Mesenchymal stem cell (in vitro differentiated cells and primary cell): ENCODE measurements around the gene FRAS1.

Experiments
- DNase-seq: peaks from one replicate; pipeline ENCODE4 v3.0.0-alpha.2; 2013
- H2AFZ ChIP-seq: one replicate; pipeline ENCODE4 v1.6.1; 2013; ENCODE audit warnings: low read depth, mild to moderate bottlenecking, control low read depth, inconsistent platforms, low read length, moderate library complexity
- H2AK5ac ChIP-seq: 2 replicates; pipeline ENCODE4 v1.6.1; 2013; ENCODE audit warnings: low read length, moderate library complexity, mild to moderate bottlenecking, inconsistent platforms; ENCODE audit not compliant: severe bottlenecking
- H2BK120ac ChIP-seq: one replicate; pipeline ENCODE4 v1.6.1; 2013; ENCODE audit warnings: low read depth, mild to moderate bottlenecking, inconsistent platforms, low read length, moderate library complexity
- H2BK12ac ChIP-seq, 2 experiments: one replicate each; pipeline ENCODE4 v1.6.1; 2013; ENCODE audit warnings: inconsistent platforms in 2 of 2, low read length in 2 of 2, mild to moderate bottlenecking in 2 of 2, moderate library complexity in 2 of 2, control low read depth in 1 of 2
- H2BK15ac ChIP-seq: one replicate; pipeline ENCODE4 v1.6.1; 2013; ENCODE audit warnings: mild to moderate bottlenecking, low read depth, inconsistent platforms; ENCODE audit not compliant: poor library complexity, severe bottlenecking
- H2BK5ac ChIP-seq: 2 replicates; pipeline ENCODE4 v1.6.1; 2013; ENCODE audit warnings: low read depth, mild to moderate bottlenecking, low read length, control low read depth, inconsistent platforms; ENCODE audit not compliant: poor library complexity, severe bottlenecking
- H3K14ac ChIP-seq, 2 experiments: one replicate each; pipeline ENCODE4 v1.6.1; 2013; ENCODE audit warnings: inconsistent platforms in 2 of 2, low read length in 2 of 2, control low read depth in 1 of 2, mild to moderate bottlenecking in 1 of 2, moderate library complexity in 1 of 2
- H3K18ac ChIP-seq, 2 experiments: one replicate each; pipeline ENCODE4 v1.6.1; 2013; ENCODE audit warnings: inconsistent platforms in 2 of 2, low read length in 2 of 2, control low read depth in 1 of 2, low read depth in 1 of 2, mild to moderate bottlenecking in 1 of 2
- H3K23ac ChIP-seq, 2 experiments: one replicate each; pipeline ENCODE4 v1.6.1; 2013; ENCODE audit warnings: inconsistent platforms in 2 of 2, low read length in 2 of 2, mild to moderate bottlenecking in 2 of 2, moderate library complexity in 2 of 2, control low read depth in 1 of 2
- H3K27ac ChIP-seq: 2 replicates; pipeline ENCODE4 v1.5.1; 2013; ENCODE audit warnings: mild to moderate bottlenecking, moderate library complexity, low read length, control low read depth, inconsistent platforms; ENCODE audit not compliant: poor library complexity, severe bottlenecking
- H3K27me3 ChIP-seq, 2 experiments: 2 replicates each; pipeline versions ENCODE4 v1.6.1 to v1.7.0; 2013; ENCODE audit warnings: low read length in 2 of 2, mild to moderate bottlenecking in 2 of 2, moderate library complexity in 2 of 2, control low read depth in 1 of 2, inconsistent platforms in 1 of 2; ENCODE audit not compliant: control insufficient read depth in 1 of 2, insufficient read depth in 1 of 2
- H3K36me3 ChIP-seq, 2 experiments: 2 replicates each; pipeline versions ENCODE4 v1.6.1 to v1.7.0; 2013; ENCODE audit warnings: low read length in 2 of 2, control low read depth in 1 of 2, inconsistent platforms in 1 of 2, low read depth in 1 of 2, mild to moderate bottlenecking in 1 of 2; ENCODE audit not compliant: insufficient read depth in 2 of 2, control insufficient read depth in 1 of 2
- H3K4ac ChIP-seq, 2 experiments: one replicate each; pipeline ENCODE4 v1.6.1; 2013; ENCODE audit warnings: inconsistent platforms in 2 of 2, low read length in 2 of 2, mild to moderate bottlenecking in 2 of 2, moderate library complexity in 2 of 2, control low read depth in 1 of 2, low read depth in 1 of 2
- H3K4me1 ChIP-seq: 2 replicates; pipeline ENCODE4 v1.6.1; 2013; ENCODE audit warnings: low read depth, low read length, control low read depth; ENCODE audit not compliant: control insufficient read depth, insufficient read depth
- H3K4me2 ChIP-seq: 2 replicates; pipeline ENCODE4 v1.6.1; 2013; ENCODE audit warnings: low read length, mild to moderate bottlenecking, inconsistent platforms; ENCODE audit not compliant: poor library complexity, severe bottlenecking
- H3K4me3 ChIP-seq, 2 experiments: 2 replicates each; pipeline versions ENCODE4 v1.5.1 to v1.7.0; 2013; ENCODE audit warnings: low read length in 2 of 2, mild to moderate bottlenecking in 2 of 2, control low read depth in 1 of 2, low read depth in 1 of 2; ENCODE audit not compliant: insufficient read depth in 1 of 2
- H3K79me1 ChIP-seq: replicated peaks from 2 replicates; pipeline ENCODE4 v1.6.1; 2013; ENCODE audit warnings: mild to moderate bottlenecking, control low read depth, low read length, inconsistent platforms; ENCODE audit not compliant: poor library complexity, severe bottlenecking
- H3K9ac ChIP-seq: 2 replicates; pipeline ENCODE4 v1.7.0; 2013; ENCODE audit warnings: mild to moderate bottlenecking, low read length, moderate library complexity
- H3K9me3 ChIP-seq: 2 replicates; pipeline ENCODE4 v1.7.0; 2013; ENCODE audit warnings: mild to moderate bottlenecking, low read length; ENCODE audit not compliant: control insufficient read depth
- H4K8ac ChIP-seq: one replicate; pipeline ENCODE4 v1.6.1; 2013; ENCODE audit warnings: inconsistent platforms, mild to moderate bottlenecking, low read length, moderate library complexity
- H4K91ac ChIP-seq: one replicate; pipeline ENCODE4 v1.6.1; 2013; ENCODE audit warnings: mild to moderate bottlenecking, low read length, inconsistent platforms
- WGBS: methylation state at CpG from one replicate; pipeline ENCODE4 v1.1.7; 2013; ENCODE audit warnings: mixed read lengths; 5-methylcytosine and 5-hydroxymethylcytosine counted together

Gene FRAS1

GRCh38 chr4:78379991-78380729, 323.0 kb downstream of the FRAS1 start:
- Histone ChIP-seq H2BK15ac (no peak overlapping the region), H3K9ac (no peak overlapping the region), H3K23ac (no peak overlapping the region), H2BK120ac (no peak overlapping the region), H4K91ac (no peak overlapping the region), H3K18ac (no peak overlapping the region), H4K8ac (no peak overlapping the region), H3K36me3 (peaks cover 0 to 11% of the 10 kb centered on the region in 2 experiments), H3K4me3 (peak overlapping the region in 1 of 2 experiments; percentile 28), H2BK12ac (no peak overlapping the region), H2AFZ (no peak overlapping the region), H2BK5ac (no peak overlapping the region), H3K79me1 (no peaks in the 10 kb centered on the region), H3K14ac (no peak overlapping the region), H3K9me3 (no peaks in the 10 kb centered on the region), H3K4ac (no peak overlapping the region), H3K4me1 (peaks cover 3% of the 10 kb centered on the region), H3K4me2 (no peak overlapping the region), H3K27ac (no peak overlapping the region), H3K27me3 (no peaks in the 10 kb centered on the region), H2AK5ac (no peak overlapping the region)
- DNase-seq, result peak; percentile 1
- 95% methylated on average over 4 of the region's 4 CpGs for WGBS

GRCh38 chr4:78386679-78387078, 329.6 kb downstream of the FRAS1 start:
- H3K14ac ChIP-seq, result no peak overlapping the region
- H3K4me1 ChIP-seq, result no peaks in the 10 kb centered on the region
- no peak overlapping the region for H2BK15ac ChIP-seq
- H3K27me3 ChIP-seq, result no peaks in the 10 kb centered on the region
- H3K36me3 ChIP-seq, result peaks cover 0 to 13% of the 10 kb centered on the region in 2 experiments
- H3K23ac ChIP-seq, result no peak overlapping the region
- no peak overlapping the region for H3K4me3 ChIP-seq
- no peaks in the 10 kb centered on the region for H3K79me1 ChIP-seq
- H3K4ac ChIP-seq, result no peak overlapping the region
- H2BK12ac ChIP-seq, result no peak overlapping the region
- DNase-seq, result no peak
- H2AFZ ChIP-seq, result no peak overlapping the region
- H3K18ac ChIP-seq, result no peak overlapping the region
- H4K8ac ChIP-seq, result no peak overlapping the region
- no peak overlapping the region for H4K91ac ChIP-seq
- no peak overlapping the region for H3K4me2 ChIP-seq
- H2BK5ac ChIP-seq, result no peak overlapping the region
- no peaks in the 10 kb centered on the region for H3K9me3 ChIP-seq
- H3K9ac ChIP-seq, result no peak overlapping the region
- no peak overlapping the region for H2AK5ac ChIP-seq
- H2BK120ac ChIP-seq, result no peak overlapping the region
- no peak overlapping the region for H3K27ac ChIP-seq

DNA sequence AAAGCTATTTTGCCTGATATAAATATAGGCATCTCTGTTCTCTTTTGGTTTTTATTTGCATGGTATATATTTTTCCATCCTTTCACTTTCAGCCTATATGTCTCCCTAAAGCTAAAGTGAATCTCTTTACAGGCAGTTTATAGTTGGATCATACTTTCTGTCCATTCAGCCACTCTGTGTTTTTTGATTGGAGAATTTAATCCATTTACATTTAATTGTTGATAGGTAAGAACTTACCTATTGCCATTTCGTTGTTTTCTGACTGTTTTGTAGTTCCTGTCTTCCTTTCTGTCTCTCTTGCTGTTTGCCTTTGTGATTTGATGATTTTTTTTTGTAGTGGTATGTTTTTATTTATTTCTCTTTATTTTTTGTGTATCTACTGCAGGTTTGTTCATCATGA, 338.5 kb downstream of the FRAS1 start:
- Histone ChIP-seq H3K4me2 (no peak overlapping the region), H2BK15ac (no peak overlapping the region), H2BK120ac (no peak overlapping the region), H4K8ac (no peak overlapping the region), H3K27ac (no peak overlapping the region), H3K4me3 (no peak overlapping the region), H3K14ac (no peak overlapping the region), H2AFZ (no peak overlapping the region), H3K79me1 (no peaks in the 10 kb centered on the region), H2BK5ac (no peak overlapping the region), H3K4ac (no peak overlapping the region), H3K27me3 (no peaks in the 10 kb centered on the region), H3K36me3 (no peaks in the 10 kb centered on the region), H3K4me1 (no peaks in the 10 kb centered on the region), H4K91ac (no peak overlapping the region), H3K9ac (no peak overlapping the region), H2BK12ac (no peak overlapping the region), H2AK5ac (no peak overlapping the region), H3K18ac (no peak overlapping the region), H3K23ac (no peak overlapping the region), H3K9me3 (peaks cover 21% of the 10 kb centered on the region)
- 45% methylated on average over 1 of the region's 1 CpG for WGBS
- no peak for DNase-seq

DNA sequence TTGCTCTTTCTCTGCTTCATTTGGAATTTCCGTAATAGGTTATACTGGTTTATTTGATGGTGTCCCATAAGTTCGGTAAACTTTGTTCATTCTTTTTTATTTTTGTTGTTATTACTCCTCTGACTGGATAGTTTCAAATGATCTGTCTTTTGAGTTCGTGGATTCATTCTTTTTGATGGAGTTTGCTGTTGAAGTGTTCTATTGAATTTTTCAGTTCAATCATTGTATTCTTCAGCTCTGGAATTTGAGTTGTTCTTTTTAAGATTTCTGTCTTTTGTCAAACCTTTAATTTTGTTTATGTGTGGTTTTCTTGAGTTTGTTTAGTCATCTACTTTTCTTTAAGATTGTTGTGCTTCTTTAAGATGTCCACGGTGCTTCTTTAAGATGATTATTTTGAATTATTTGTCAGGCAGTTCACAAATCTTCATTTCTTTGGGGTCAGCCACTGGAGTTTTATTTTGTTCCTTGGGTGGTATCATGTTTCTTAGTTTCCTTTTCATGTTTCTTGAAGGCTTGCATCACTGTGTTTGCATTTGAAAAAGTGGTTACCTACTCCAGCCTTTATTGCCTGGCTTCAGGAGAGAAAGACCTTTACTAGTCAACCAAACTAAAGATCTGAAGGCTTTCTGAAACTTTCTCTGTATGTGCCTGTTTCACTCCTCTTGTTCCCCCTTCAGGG, 339.6 kb downstream of the FRAS1 start:
- Histone ChIP-seq H2BK5ac (no peak overlapping the region), H3K9me3 (peaks cover 21% of the 10 kb centered on the region), H3K23ac (no peak overlapping the region), H3K4me1 (no peaks in the 10 kb centered on the region), H3K14ac (no peak overlapping the region), H3K79me1 (no peaks in the 10 kb centered on the region), H2BK15ac (no peak overlapping the region), H3K27me3 (no peaks in the 10 kb centered on the region), H3K9ac (no peak overlapping the region), H3K36me3 (peaks cover 0 to 4% of the 10 kb centered on the region in 2 experiments), H2BK120ac (no peak overlapping the region), H2BK12ac (no peak overlapping the region), H3K4me3 (no peak overlapping the region), H3K18ac (no peak overlapping the region), H3K4me2 (no peak overlapping the region), H4K8ac (no peak overlapping the region), H2AK5ac (no peak overlapping the region), H4K91ac (no peak overlapping the region), H2AFZ (no peak overlapping the region), H3K4ac (no peak overlapping the region), H3K27ac (no peak overlapping the region)
- WGBS, result 79% methylated on average over 4 of the region's 4 CpGs
- no peak for DNase-seq
